CD4-positive, alpha-beta T cell treated with Interleukin-10 for 1 hour (primary cell): ENCODE results near the gene RAB9B.
"Not testable (repeated sequence)": the region's sequence is repeated elsewhere in the genome, so short reads cannot be mapped to it uniquely, and the experiment has no call there.

Experiments
- DNase-seq: peaks from one replicate; pipeline ENCODE4 v3.0.0-alpha.2; 2020

The RAB9B gene, protein sequence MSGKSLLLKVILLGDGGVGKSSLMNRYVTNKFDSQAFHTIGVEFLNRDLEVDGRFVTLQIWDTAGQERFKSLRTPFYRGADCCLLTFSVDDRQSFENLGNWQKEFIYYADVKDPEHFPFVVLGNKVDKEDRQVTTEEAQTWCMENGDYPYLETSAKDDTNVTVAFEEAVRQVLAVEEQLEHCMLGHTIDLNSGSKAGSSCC

DNA sequence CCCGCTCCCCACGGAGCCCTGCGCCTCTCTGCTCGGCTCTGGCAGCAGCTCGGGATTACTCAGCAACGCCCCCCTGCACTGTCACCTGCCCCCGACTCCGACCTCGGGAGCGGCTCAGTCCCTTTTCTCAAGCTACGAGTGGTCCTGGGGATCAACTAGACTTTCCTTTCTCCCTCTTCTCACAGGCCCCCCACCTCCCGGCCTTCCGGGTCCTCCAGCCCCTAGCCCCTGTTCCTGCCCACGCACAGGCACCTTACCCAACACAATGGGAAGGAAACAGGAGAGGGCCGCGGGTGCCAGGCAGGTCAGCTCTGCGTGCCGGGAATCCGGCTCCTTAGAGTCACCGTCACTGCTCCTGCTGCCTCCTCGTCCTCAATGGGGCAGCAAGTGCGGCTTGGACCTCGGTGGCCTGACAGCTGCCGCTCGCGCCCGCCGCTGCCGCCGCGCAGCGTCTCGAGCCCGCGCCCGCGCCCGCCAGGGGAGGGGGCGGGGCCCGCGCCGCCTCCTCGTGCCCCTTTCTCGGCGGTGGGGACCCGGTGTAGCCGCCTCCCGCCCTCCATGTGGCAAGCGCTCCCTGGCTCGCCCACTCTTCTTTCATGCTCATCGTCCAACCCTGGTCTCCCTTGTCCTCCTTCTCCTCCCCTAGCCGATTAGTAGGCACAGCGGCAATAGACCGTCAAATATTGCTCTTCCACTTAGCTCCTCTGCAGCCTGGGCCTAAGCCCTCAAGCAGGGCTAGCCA, at the start of gene RAB9B:
TSS of gene RAB9B (minus strand) at position 455 of the 742 bp plus-strand sequence. CDS start 6,473 bp downstream, outside the sequence.
- no peak for DNase-seq

DNA sequence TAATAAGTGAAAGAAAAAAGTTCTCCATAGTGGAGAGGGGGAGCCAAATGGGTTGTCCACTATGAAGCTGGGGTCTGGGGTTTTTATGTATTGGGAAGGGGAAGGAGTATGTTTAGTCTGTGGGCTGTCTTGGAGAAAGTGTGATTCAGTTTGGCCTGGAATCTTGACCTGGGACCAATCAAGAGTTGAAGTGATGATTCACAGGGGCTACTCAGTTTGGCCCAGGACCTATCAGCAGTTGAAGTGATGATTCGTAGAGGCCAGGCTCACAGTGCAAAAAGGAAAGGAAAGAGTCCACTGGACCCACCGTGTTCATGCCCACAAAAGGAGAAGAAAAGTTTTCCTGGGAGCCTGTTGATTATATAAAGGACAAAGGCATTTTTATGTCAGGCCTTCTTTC, 47.3 kb upstream of the RAB9B start:
- DNase-seq = no peak

DNA sequence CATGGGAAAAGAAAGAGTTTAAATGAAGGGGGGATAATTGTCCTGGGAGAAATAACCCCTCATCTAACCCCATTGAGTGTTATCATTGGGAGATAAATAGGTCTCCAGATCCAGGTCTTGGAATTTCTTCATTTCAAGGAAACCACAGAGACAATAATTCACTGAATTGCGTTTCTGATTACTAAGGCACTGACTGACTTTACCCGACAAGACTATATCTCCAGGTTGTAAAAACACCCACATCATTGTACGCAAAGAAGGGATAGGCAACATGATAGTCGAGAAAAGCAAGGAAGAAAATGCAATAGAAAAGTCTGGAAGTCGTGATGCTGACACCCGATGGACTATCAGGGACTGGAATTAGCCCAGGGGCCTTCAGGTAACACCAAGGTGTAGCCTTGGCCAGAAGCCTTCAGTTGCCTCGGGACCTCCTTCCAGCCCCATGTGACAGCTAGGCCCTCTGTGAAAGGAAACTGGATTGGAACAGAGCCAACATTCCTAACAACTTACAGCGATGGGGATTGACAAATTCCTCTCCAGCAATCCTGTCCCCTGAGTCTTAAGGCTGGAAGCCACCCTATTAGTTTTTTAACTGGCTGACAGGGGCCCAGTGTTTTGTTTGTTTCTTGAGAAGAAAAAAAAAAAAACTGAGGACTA, 46.5 kb upstream of the RAB9B start:
- DNase-seq = no peak

DNA sequence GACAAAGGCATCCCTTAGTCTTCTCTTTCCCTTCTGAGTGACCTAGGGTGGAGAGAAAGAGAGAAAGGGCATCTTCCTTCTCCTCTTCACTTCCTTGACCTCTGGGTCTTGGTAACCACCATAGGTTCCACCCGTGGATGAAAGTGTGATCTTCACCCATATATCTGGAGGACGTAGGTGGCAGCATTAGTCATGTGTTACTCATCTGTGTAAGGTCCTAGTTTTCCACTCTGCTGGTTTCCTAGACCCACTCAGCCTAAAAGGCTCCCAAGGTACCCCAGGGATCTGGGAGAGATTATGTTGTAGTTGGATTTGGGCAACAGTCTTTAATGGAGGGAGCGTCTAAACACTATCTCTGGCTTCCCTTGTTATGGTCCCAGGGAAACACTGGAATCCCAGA, 45.5 kb upstream of the RAB9B start:
- no peak for DNase-seq

DNA sequence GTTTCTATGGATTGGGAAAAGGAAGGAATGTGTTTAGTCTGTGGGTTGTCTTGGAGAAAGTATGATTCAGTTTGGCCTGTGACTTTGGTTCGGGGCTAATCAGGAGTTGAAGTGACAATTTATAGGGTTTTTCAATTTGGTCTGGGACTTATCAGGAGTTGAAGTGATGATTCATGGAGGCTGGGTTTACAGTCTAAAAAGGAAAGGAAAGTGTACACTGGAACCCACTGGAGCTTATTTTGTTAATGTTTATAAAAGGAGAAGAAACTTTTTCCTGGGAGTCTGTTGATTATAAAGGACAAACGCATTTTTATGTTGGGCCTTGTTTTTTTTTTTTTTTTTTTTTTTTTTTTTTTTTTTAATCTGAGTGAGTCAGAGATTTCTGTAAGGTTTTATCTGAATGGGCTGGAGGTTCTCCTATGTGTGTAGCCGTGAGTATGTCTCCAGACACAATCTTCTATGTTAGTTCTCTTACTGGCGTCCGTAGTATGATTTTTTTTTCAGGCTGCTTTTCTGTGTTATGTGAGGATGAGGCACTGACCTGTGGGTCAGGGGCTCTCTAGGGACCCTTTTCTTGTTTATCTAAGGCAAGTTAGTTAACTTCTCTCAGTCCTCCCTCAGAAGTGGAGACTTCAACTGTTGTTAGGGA, 33.0 kb upstream of the RAB9B start:
- DNase-seq = no peak

DNA sequence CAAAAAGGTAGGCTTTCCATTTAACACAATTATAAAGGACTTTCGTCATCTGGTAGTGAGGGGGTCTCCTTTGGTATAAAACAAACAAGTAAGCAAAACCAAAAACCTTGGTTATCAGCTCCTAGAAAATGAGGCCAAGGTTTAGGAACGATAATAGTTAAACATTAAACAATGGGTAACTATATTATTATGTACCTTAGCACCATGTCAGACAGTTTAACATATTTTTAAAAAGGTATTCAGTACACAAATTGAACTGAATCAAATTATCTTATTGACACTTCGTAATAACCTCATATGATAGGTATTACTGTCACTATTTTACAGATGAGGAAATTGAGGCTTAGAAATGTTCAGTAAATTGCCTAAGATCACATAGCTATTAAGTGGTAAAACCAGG, 32.1 kb upstream of the RAB9B start:
- DNase-seq = no peak

DNA sequence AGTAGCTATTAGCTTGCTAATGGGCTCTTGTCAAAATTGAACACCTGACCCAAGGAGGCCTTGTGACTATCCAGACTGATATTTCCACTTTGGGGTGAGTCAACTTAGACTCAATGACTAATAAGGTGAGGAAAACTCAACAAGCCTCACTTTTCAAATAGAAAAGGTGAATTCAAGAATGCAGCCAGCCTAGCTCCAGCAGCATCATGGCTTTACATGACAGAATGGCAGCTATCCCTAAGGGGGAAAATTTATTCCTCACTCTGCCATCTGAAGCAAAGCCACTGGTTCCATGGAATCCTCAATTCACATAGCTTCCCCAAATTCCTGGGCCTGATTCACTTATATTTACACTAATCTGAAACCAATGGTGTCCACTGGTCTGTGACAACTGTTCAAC, 29.1 kb upstream of the RAB9B start:
- DNase-seq = no peak

DNA sequence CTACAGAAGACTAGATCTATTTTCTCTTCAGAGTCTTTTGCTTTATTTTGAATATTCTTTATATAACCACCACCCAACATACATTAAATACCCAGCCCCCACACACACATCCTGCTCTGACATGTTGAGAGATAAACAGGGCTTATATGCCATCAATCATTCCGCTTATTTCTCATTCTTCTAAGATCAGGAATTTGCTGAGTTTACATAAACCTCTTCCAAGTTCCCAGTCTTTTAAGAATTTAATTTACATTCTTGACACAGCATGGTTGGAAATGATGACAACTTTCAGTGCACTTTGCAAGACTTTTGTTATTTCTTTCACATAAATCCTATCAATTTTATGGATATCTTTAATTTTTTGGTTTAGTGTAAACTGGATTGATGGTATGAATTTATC, 17.5 kb upstream of the RAB9B start:
- no peak for DNase-seq

DNA sequence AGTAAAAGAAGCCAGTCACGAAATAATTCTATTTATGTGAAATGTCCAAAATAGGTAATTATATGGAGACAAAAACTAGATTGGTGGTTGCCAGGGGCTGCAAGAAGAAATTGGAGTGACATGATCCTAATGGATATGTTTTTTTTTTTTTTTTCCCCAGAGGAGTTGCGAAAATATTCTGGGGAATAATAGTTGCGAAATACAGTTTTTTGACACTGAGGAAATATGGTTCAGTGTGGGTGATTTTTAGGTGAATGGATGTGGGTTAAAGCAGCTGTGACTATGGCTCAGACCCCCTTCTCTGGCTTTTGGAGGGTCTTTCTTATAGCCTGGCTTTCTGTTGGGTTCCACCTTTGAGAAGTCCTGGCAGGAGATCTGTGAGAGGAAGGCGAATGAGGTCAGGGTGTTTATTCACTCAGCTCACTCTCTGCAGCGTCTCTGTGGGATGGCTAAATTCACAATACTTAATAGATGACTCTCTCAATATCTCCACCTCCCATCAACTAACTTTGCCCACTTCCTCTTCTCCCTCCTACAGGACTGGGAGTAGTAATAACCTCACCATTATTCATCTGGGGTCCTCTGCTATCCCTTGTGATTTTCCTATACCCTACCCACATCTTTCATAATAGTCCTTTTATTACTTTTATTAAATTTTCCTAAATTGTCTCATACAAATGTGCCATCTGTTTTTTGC, 15.3 kb upstream of the RAB9B start:
- no peak for DNase-seq

DNA sequence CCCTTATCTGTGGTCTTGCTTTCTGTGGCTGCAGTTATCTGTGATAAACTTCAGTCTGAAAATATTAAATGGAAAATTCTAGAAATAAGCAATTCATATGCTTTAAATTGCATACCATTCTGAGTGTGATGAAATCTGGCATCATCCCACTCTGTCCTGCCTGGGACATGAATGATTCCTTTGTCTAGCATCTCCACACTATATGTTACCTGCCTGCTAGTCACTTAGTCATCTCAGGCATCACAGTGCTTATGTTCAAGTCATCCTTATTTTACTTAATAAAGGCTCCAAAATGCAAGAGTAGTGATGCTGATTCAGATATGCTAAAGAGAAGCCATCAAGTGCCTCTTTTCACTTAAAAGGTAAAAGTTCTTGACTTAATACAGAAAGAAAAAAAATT, 14.3 kb upstream of the RAB9B start:
- DNase-seq = no peak

DNA sequence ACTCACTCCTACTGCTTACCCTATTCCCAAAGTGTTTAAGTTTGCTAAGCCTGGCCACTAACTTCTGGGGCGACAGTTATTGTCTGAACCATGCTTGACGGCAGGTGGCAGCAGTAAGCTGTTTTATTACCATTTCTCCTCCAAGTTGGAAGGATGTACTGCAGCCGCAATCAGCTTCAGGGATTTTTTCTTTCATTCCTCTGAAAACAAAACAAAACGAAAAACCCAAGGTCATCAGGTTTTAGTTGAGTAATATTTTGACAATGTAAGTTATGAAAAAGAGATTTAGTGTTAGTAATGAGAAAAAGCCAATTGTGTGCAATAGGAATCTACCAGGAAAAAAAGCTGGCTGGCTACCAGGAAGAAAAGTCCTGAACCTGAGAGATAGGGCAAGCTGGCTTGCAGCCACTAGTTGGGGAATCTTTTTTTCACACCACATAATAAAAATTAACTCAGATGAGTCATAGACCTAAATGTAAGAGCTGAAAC, 13.2 kb upstream of the RAB9B start:
- DNase-seq = peak; percentile 38

DNA sequence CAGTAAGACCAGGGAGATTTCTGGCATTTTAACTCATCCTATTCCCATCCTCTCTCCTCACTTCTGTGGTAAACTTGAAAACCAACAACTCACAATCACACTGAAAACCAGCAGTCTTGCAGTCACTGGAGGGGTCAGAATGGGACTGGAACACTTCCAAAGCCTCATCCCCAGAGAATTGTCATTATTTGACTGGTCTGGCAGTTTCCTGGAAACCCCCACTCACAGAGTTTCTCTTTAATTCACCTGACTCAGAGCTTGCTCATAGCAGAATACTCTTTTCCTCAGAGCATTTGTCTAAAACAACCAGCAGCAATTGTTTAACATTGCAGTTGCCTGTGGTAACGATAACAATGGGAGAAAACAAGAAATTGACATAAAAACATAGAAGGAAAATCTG, 7.3 kb upstream of the RAB9B start:
- no peak for DNase-seq

DNA sequence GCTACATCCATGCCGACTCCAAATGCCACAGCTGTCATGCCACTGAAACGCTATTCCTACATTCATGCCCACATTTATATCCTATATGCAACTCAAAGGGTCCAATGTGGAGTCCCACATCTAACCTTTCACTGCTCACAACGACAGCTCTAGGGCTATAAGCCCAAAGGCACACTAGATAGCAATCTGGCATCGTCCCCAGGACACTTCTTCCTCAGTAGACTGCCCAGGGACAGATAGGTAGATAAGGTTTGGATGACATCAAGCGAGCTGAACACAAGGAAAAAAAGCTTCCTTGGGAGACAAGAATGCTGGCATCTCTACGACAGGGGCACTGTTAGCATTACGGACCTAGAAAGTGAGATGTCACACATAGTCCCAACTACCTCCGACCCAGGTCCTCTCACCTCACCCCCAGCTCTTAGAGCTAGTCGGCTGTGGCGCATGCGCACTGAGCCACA, 685 bp downstream of the RAB9B start:
- DNase-seq = peak; percentile 58

DNA sequence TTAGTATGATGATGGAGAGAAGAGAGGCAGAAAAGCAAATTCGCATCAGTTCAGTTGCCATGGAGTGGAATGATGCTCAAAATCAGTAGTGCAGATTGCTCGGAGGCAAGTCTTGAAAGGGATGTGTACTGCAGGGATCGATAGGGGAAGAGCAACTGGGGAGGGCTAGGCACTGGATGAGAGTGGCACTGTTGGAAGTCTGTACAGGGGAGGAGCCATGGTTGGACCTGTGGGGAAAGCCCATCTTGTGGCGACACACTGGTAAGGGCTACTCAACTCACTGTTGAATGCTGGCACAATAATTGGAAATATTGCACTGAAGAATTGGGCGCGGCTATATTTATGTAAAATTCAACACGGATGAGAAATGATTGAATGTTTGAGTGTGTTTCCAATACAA, 1.2 kb downstream of the RAB9B start:
- DNase-seq = no peak

DNA sequence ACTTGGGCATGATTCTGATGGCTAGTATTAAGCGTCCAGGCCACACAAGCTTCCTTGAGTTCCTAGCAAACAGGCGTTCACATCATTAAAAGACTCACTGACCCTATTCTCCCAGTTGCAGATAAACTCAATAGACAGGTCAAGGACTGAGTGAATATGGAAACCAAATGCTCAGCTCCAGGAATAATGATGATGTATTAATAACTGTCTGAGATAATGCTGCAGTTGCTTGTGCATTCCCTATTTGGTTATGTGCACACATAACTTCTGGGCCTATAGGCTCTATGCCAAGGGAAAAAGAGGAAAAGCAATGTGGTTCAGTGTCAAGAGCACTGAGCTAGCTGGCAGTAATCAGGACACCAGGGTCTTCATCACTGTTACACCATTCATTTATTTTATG, 3.5 kb downstream of the RAB9B start:
- DNase-seq = no peak

DNA sequence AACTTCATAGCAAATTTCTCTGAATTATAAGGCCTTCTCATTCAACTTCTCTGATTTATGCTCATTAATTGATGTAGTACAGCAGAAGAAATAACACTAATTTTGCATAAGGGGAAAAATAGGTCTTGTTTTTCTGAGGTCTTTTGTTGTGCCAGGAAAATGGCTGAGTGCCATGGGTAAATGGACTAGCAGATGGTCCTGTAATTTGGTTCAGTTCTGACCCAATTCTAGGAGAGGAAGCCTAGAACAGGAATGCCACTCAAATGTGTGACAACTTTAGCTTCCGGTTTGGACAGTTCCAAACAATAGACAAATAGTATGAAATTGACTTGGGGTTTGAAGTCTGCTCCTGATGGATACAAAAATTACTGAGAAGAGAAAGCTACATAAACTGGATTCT, 6.2 kb downstream of the RAB9B start:
- DNase-seq = no peak

DNA sequence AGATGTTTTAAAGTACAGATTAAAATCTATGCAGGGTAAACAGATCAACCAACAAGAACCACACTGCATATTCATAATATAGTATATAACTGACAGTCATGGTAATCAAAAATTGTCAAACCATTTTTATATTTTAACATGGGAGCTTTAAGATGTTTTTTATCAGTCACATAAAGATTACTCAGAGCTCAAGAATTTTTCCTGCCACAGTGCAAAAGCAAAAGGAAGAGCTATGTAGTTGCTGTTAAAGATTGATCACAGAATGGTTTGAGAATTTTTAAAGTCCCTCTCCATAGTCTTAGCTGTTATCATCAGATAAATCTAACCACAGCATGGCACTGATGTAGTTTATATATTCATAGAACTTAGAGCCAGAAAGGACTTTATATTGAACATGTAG, 8.5 kb downstream of the RAB9B start:
- no peak for DNase-seq

DNA sequence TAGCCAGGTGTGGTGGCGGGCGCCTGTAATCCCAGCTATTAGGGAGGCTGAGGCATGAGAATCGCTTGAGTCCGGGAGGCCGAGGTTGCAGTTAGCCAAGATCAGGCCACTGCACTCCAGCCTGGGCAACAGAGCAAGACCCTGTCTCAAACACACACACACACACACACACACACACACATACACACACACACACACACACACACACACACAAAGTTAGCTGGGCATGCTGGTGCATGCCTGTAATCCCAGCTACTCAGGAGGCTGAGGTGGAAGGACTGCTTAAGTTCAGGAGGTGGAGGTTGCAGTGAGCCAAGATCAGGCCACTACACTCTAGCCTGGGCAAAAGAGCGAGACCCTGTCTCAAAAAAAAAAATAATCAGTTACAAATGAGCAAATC, 11.3 kb downstream of the RAB9B start:
- DNase-seq = not testable (repeated sequence)

DNA sequence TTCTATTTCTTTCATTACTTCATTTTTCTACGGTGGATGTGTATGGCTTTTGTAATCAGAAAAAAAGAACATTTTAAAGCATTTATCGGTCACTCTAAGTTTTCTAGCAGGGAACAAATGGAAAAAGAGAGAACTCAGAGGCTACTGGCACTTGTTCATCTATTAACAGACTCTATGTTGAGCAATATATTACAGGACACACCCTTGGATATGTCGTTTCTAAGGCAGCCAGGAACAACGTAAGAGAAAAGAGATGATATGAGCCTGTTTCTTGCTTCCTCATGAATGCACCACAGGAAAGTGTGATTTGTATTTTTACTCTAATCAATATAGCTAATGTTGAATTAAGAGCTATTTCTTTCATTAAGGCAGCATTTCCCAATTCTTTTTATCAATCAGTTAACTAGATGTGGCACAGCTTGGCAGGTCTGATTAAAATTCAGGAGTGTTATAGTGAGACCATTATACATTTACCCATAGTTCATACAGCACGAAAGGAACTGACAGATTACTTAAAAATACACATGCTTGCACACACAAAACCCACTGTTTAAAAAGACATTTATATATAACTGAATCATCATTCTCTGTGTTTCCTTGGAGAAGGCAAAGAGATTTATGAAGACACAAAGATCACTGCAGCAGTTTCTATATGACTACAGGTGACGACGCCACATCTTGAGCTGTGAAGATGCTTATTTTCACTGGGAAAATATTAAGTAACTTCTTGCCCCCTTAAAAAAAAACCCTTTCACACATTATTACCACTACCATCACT, 13.0 kb downstream of the RAB9B start:
- no peak for DNase-seq

DNA sequence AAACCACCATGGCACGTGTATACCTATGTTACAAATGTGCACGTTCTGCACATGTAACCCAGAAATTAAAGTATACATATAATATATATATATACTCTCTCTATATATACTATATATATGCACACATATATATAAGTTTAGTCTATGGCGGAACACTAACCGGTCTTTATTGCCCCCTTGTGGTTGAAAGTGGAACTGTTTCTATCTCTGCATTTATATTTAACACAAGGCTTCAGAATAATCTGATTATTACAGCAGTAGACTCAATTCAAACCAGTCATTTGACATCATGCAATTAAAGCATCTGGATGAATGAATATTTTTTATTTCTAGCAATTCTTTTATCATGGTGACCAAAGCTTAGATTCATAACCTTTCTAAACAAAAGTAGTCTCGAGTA, 14.6 kb downstream of the RAB9B start:
- peak; percentile 65 for DNase-seq

DNA sequence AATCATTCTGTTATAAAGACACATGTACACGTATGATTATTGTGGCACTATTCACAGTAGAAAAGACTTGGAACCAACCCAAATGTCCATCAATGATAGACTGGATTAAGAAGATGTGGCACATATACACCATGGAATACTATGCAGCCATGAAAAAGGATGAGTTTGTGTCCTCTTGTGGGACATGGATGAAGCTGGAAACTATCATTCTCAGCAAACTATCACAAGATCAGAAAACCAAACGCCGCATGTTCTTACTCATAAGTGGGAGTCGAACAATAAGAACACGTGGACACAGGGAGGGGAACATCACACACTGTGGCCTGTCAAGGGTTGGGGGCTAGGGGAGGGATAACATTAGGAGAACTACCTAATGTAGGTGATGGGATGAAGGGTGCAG, 15.0 kb downstream of the RAB9B start:
- not testable (repeated sequence) for DNase-seq

DNA sequence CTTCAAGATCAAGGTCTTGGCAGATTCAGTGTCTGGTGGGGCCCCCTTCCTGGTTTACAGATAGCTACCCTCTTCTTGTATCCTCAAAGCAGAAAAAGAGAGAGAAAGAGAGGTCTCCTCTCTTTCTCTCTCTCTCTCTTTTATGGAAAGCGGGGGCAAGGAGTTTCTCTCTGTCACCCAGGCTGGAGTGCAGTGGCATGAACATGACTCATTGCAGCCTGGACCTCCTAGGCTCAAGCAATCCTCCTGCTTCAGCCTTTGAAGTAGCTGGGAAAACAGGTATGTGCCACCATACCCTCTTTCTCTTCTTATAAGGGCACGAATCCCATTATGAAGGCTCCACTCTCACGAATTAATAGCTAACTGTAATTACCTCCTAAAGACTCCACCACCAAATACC, 20.2 kb downstream of the RAB9B start:
- no peak for DNase-seq
